Astrocyte of the cerebellum (primary cell): ENCODE results near the gene RBFOX1.

ENCODE experiments used
- DNase-seq: peaks from one replicate; pipeline ENCODE4 v3.0.0-alpha.2; 2011; ENCODE audit warnings: low read depth
- H3K4me3 ChIP-seq: 2 replicates; pipeline ENCODE4 v1.5.1; 2011; ENCODE audit warnings: mild to moderate bottlenecking, low read depth, low read length, moderate library complexity
- CTCF ChIP-seq: IDR thresholded peaks from 2 replicates; pipeline ENCODE4 v1.5.1; 2012; ENCODE audit warnings: low read length, low read depth, moderate library complexity, mild to moderate bottlenecking; ENCODE audit errors: missing control alignments
- in situ Hi-C: cut with HindIII; loops from 2 replicates; pipeline ENCODE4 v1.10.0; 2017; ENCODE audit warnings: low sequenced_read_pairs

Gene RBFOX1

GRCh38 chr16:7555459-7555858 lies 222.8 kb downstream of the RBFOX1 start:
- in situ Hi-C loops: no loop called here
- H3K4me3 ChIP-seq: no peak overlapping the region
- TF ChIP-seq CTCF: no peak
- no peak for DNase-seq

GRCh38 chr16:7561908-7562405 lies 229.3 kb downstream of the RBFOX1 start:
- DNase-seq: no peak
- TF ChIP-seq CTCF: no peak
- no peak overlapping the region for H3K4me3 ChIP-seq
- in situ Hi-C loops: no loop called here

- DNase-seq: no peak
- no peak for TF ChIP-seq CTCF
- H3K4me3 ChIP-seq: no peak overlapping the region
- in situ Hi-C loops: no loop called here
These were observed 233.7 kb downstream of the RBFOX1 start for GRCh38 chr16:7566360-7566759.

- no peak for TF ChIP-seq CTCF
- no peak overlapping the region for H3K4me3 ChIP-seq
- in situ Hi-C loops: no loop called here
- DNase-seq: no peak
These were observed 238.7 kb downstream of the RBFOX1 start for GRCh38 chr16:7571366-7571765.

GRCh38 chr16:7577588-7577987 lies 244.9 kb downstream of the RBFOX1 start:
- DNase-seq: no peak
- in situ Hi-C loops: no loop called here
- TF ChIP-seq CTCF: no peak

GRCh38 chr16:7579454-7579853 lies 246.8 kb downstream of the RBFOX1 start:
- no peak overlapping the region for H3K4me3 ChIP-seq
- no peak for DNase-seq
- in situ Hi-C loops: no loop called here
- TF ChIP-seq CTCF: no peak

More at GRCh38 chr16:7577588-7577987, 244.9 kb downstream of the RBFOX1 start:
- no peak overlapping the region for H3K4me3 ChIP-seq

- no peak overlapping the region for H3K4me3 ChIP-seq
- in situ Hi-C loops: no loop called here
- TF ChIP-seq CTCF: no peak
- no peak for DNase-seq
These were observed 248.5 kb downstream of the RBFOX1 start for GRCh38 chr16:7581175-7581574.
